HCT116 (cell line): Measurements from ENCODE around the gene CNTF. TPM values are rescaled to one million over a fixed set of nuclear protein-coding genes. Genes with fewer than 3 reads are reported as not detected.
A peak's percentile ranks its signal among the peaks of the same experiment; 100 is the strongest.

Experiments used
- ATAC-seq: fragments of 200-7000 bp; cut with Tn5 transposase; 2 replicates; pipeline ENCODE4 v1.9.1; 2020; ENCODE audit warnings: mild to moderate bottlenecking, moderate library complexity
- BruUV-seq: library from RNA; stranded (reverse); fragments of 400-500 nt; replicated peaks from 2 replicates; lab custom pipeline; 2021; lab: Mats Ljungman, UMichigan
- CTCF ChIA-PET: fragments of 300-600 bp; sonication (Branson Sonifier 250); formaldehyde crosslinking; loops from one replicate; lab custom pipeline; 2021; ENCODE audit warnings: antibody characterized with exemption; lab: Charles Lee
- POLR2A ChIA-PET: fragments of 300-600, 350-600 bp; sonication (Branson Sonifier 250); formaldehyde crosslinking; loops from one replicate; lab custom pipeline; 2021; ENCODE audit warnings: antibody characterized with exemption; lab: Charles Lee
- RAD21 ChIA-PET, 2 experiments: fragments of 300-600 bp; sonication (Branson Sonifier 250); formaldehyde crosslinking; loops; one replicate each; lab custom pipeline; 2023; ENCODE audit warnings: low total read pairs in 2 of 2; ENCODE audit not compliant: uncharacterized antibody in 2 of 2, unreplicated experiment in 2 of 2, low non-redundant PET in 1 of 2; lab: Charles Lee
- DNase-seq: peaks from one replicate; pipeline ENCODE4 v3.0.0-alpha.2; 2010; ENCODE audit warnings: low read depth, low spot score
- H2AFZ ChIP-seq: fragments of 200-600 bp; shearing (Covaris generic), sonication (generic); 2 replicates; pipeline ENCODE4 v1.6.1; 2017; ENCODE audit warnings: low read depth, mixed run types, mixed read lengths, antibody characterized with exemption, low read length; ENCODE audit not compliant: poor library complexity, severe bottlenecking
- H3K27ac ChIP-seq: 2 replicates; pipeline ENCODE4 v1.5.1; 2012; ENCODE audit warnings: low read depth, low read length
- H3K27me3 ChIP-seq: fragments of 200-600 bp; sonication (generic); 2 replicates; pipeline ENCODE4 v1.6.1; 2016; ENCODE audit warnings: mixed run types, low read length, mixed read lengths; ENCODE audit not compliant: insufficient read depth
- H3K36me3 ChIP-seq, 2 experiments: fragments of 200-500 bp in 1 of 2; fragments of 200-600 bp in 1 of 2; sonication (Bioruptor generic) in 1 of 2; sonication (generic) in 1 of 2; 2 replicates each; pipeline versions ENCODE4 v1.5.1 to v1.6.1; 2014 to 2016; ENCODE audit warnings: low read length in 2 of 2, inconsistent platforms in 1 of 2, mixed read lengths in 1 of 2, mixed run types in 1 of 2; ENCODE audit not compliant: insufficient read depth in 2 of 2, control insufficient read depth in 1 of 2
- H3K4me1 ChIP-seq, 2 experiments: fragments of 200-600 bp in 1 of 2; sonication (generic) in 1 of 2; 2 replicates each; pipeline versions ENCODE4 v1.5.1 to v1.6.1; 2012 to 2017; ENCODE audit warnings: low read length in 2 of 2, inconsistent platforms in 1 of 2, mild to moderate bottlenecking in 1 of 2, mixed read lengths in 1 of 2, mixed run types in 1 of 2, moderate library complexity in 1 of 2; ENCODE audit not compliant: insufficient read depth in 2 of 2, control insufficient read depth in 1 of 2
- H3K4me2 ChIP-seq: fragments of 200-600 bp; sonication (generic); 2 replicates; pipeline ENCODE4 v1.6.1; 2017; ENCODE audit warnings: mixed run types, low read length, mixed read lengths
- H3K4me3 ChIP-seq, 2 experiments: fragments of 200-600 bp in 1 of 2; sonication (generic) in 1 of 2; replicated peaks in 1 of 2; 2 replicates each; pipeline ENCODE4 v1.5.1; 2011 to 2016; ENCODE audit warnings: low read length in 2 of 2, control low read depth in 1 of 2, low read depth in 1 of 2, mild to moderate bottlenecking in 1 of 2, mixed read lengths in 1 of 2, mixed run types in 1 of 2
- H3K79me2 ChIP-seq: fragments of 200-600 bp; sonication (generic); 2 replicates; pipeline ENCODE4 v1.6.1; 2017; ENCODE audit warnings: mild to moderate bottlenecking, mixed run types, low read length, moderate library complexity, mixed read lengths; ENCODE audit not compliant: insufficient read depth
- H3K9ac ChIP-seq: fragments of 200-600 bp; sonication (generic); 2 replicates; pipeline ENCODE4 v1.6.1; 2016; ENCODE audit warnings: low read length, mixed read lengths
- H3K9me2 ChIP-seq: fragments of 200-600 bp; sonication (generic), shearing (Covaris generic); 2 replicates; pipeline ENCODE4 v1.6.1; 2017; ENCODE audit warnings: mixed run types, mild to moderate bottlenecking, moderate library complexity; ENCODE audit not compliant: insufficient read depth
- H3K9me3 ChIP-seq, 2 experiments: fragments of 200-500 bp in 1 of 2; fragments of 200-600 bp in 1 of 2; sonication (Bioruptor generic) in 1 of 2; sonication (generic) in 1 of 2; 2 replicates each; pipeline ENCODE4 v1.6.1; 2014 to 2017; ENCODE audit warnings: low read length in 2 of 2, mixed read lengths in 2 of 2, inconsistent platforms in 1 of 2, low read depth in 1 of 2, mild to moderate bottlenecking in 1 of 2, mixed run types in 1 of 2, moderate library complexity in 1 of 2; ENCODE audit not compliant: control insufficient read depth in 1 of 2, insufficient read depth in 1 of 2
- H4K20me1 ChIP-seq: fragments of 200-600 bp; sonication (generic), shearing (Covaris generic); 2 replicates; pipeline ENCODE4 v1.6.1; 2017; ENCODE audit warnings: mixed run types, mild to moderate bottlenecking, moderate library complexity; ENCODE audit not compliant: insufficient read depth
- ATF3 ChIP-seq: IDR thresholded peaks from 2 replicates; pipeline ENCODE4 v1.6.1; 2012
- CBX3 ChIP-seq: IDR thresholded peaks from 2 replicates; pipeline ENCODE4 v1.6.1; 2012; ENCODE audit warnings: low read depth
- CEBPB ChIP-seq: IDR thresholded peaks from 2 replicates; pipeline ENCODE4 v1.6.1; 2012; ENCODE audit warnings: low read depth
- CTCF ChIP-seq, 3 experiments: fragments of 200-600 bp in 1 of 3; sonication (generic) in 1 of 3; IDR thresholded peaks in 2 of 3; conservative IDR thresholded peaks in 1 of 3; 2 replicates each; pipeline ENCODE4 v1.5.1; 2012 to 2017; ENCODE audit warnings: low read depth in 2 of 3, low read length in 2 of 3, antibody characterized with exemption in 1 of 3, borderline replicate concordance in 1 of 3, control low read depth in 1 of 3, mild to moderate bottlenecking in 1 of 3, mixed read lengths in 1 of 3, mixed run types in 1 of 3, moderate library complexity in 1 of 3; ENCODE audit not compliant: insufficient read depth in 1 of 3
- EGR1 ChIP-seq: IDR thresholded peaks from 2 replicates; pipeline ENCODE4 v1.6.1; 2012; ENCODE audit warnings: low read depth
- FOSL1 ChIP-seq: IDR thresholded peaks from 2 replicates; pipeline ENCODE4 v1.6.1; 2012; ENCODE audit warnings: low read depth
- JUND ChIP-seq: IDR thresholded peaks from 2 replicates; pipeline ENCODE4 v1.6.1; 2012
- MAX ChIP-seq: IDR thresholded peaks from 2 replicates; pipeline ENCODE4 v1.6.1; 2012
- POLR2AphosphoS5 ChIP-seq: IDR thresholded peaks from 2 replicates; pipeline ENCODE4 v1.6.1; 2011; ENCODE audit warnings: mild to moderate bottlenecking, low read depth, low read length, moderate library complexity
- SP1 ChIP-seq: IDR thresholded peaks from 2 replicates; pipeline ENCODE4 v1.6.1; 2012; ENCODE audit warnings: low read depth
- SRF ChIP-seq: IDR thresholded peaks from 2 replicates; pipeline ENCODE4 v1.6.1; 2012; ENCODE audit warnings: low read depth
- intact Hi-C: fragments of 100-400 bp; cut with micrococcal nuclease; formaldehyde crosslinking; loops from 2 replicates; pipeline ENCODE4 v1.10.0; 2022
- total RNA-seq: library from RNA; stranded (reverse); gene quantifications from one replicate; pipeline ENCODE4 v1.2.1, GENCODE V29; 2021; ENCODE audit not compliant: unreplicated experiment

Gene CNTF
- total RNA-seq, 1 experiment from 2014 or later: 2.3 TPM

GRCh38 chr11:58659404-58659803 is 36.9 kb downstream of the CNTF start:
- Histone ChIP-seq H3K27me3 (no peaks in the 10 kb centered on the region), H2AFZ (no peak overlapping the region), H3K4me2 (peak overlapping the region; percentile 66), H3K9me2 (no peaks in the 10 kb centered on the region), H3K27ac (no peak overlapping the region), H3K79me2 (no peaks in the 10 kb centered on the region), H3K36me3 (no peaks in the 10 kb centered on the region), H3K4me3 (peak overlapping the region in 1 of 2 experiments; percentile 25; a peak in 1 of 4 replicates), H3K9ac (no peak overlapping the region), H3K4me1 (peaks cover 22 to 26% of the 10 kb centered on the region in 2 experiments), H4K20me1 (no peaks in the 10 kb centered on the region), H3K9me3 (no peaks in the 10 kb centered on the region)
- RAD21 ChIA-PET: no interaction called here
- DNase-seq (peak; percentile 59), ATAC-seq (peak; percentile 84)
- CTCF ChIA-PET: interaction anchor here (1.0 to 1.7 kb wide), 3 partner anchors 17 to 129 kb away, joined by 3 to 7 read pairs (median 6); no protein-coding TSS in a partner anchor
- TF ChIP-seq POLR2AphosphoS5 (peak; percentile 22; the same call in 1 of the 2 replicates), CEBPB (0 out of 2 replicates have a peak, but pooled peaks have one; percentile 33), ATF3 (no peak), SRF (peak; percentile 47; the same call in 1 of the 2 replicates), SP1 (peak; percentile 82), CBX3 (0 out of 2 replicates have a peak, but pooled peaks have one; percentile 54), CTCF (IDR thresholded peaks at IDR 0.05 in 2 of 3, conservative IDR thresholded peaks at IDR 0.05 in 1 of 3; ENCODE audit: borderline replicate concordance in 1 of 3, insufficient read depth in 1 of 3, low read depth in 2 of 3, low read length in 2 of 3) (no peak), FOSL1 (peak; percentile 95), EGR1 (no peak), MAX (no peak), JUND (peak; percentile 91)
- BruUV-seq: no TSS peak
- POLR2A ChIA-PET: no interaction called here
- intact Hi-C loops: loop anchor here (10.0 kb wide), 1 partner anchor 395 kb away; no protein-coding TSS in a partner anchor
